Activated gamma-delta T cell (primary cell): ENCODE data around the gene GAPVD1.
"Not testable (repeated sequence)": the region's sequence is repeated elsewhere in the genome, so short reads cannot be mapped to it uniquely, and the experiment has no call there.

Experiments used
- DNase-seq: peaks from one replicate; lab custom pipeline; 2025; lab: John Stamatoyannopoulos, UW
- total RNA-seq, 2 donors: gene quantifications; one replicate each; lab custom pipeline; 2026; lab: John Stamatoyannopoulos, UW

The GAPVD1 gene
- 152 to 163 reads per million in 2 donors for total RNA-seq

GRCh38 chr9:125261501-125262293 is at the start of gene GAPVD1:
GAPVD1 (plus strand) TSS chr9:125261826; CDS start chr9:125298922, 37,096 bp downstream.
- peak; percentile 85 for DNase-seq

DNA sequence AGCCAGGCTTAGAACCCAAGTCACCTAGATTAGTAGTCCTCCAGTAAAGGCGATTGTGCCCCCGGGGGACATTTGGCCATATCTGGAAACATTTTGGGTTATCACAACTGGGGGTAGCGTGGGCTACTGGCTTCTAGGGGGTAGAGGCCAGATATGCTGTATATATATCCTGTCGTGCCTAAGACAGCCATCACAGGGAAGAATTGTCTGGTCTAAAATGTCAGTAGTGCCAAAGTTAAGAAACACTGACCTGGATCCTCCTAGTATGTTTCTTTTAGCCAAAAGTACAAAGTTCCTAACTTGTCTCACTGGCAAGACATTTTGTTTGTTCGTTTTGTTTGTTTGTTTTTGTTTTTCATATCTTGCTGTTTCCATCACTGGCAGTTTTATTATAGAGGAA is 47.4 kb upstream of the GAPVD1 start:
- no peak for DNase-seq

DNA sequence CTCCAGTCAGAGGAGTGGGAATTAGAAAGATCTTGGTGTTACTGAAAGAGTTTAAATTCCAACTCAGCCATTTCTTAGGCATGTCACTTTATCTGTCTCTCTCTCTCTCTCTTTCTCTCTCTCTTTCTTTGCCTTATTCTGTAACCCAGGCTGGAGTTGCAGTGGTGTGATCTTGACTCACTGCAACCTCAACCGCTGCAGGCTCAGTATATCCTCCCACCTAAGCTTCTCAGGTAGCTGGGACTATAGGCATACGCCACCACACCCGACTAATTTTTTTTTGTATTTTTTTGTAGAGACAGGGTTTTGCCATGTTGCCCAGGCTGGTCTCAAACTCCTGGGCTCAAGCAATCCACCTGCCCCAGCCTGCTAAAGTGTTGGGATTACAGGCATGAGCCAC is 43.0 kb upstream of the GAPVD1 start:
- DNase-seq = no peak

- DNase-seq = not testable (repeated sequence)
Observed at GRCh38 chr9:125224858-125225257, 36.8 kb upstream of the GAPVD1 start.

- no peak for DNase-seq
Observed at GRCh38 chr9:125227761-125228160, 33.9 kb upstream of the GAPVD1 start.

- DNase-seq = no peak
Observed at GRCh38 chr9:125233678-125234077, 27.9 kb upstream of the GAPVD1 start.

- DNase-seq = not testable (repeated sequence)
Observed at GRCh38 chr9:125234099-125234498, 27.5 kb upstream of the GAPVD1 start.

- no peak for DNase-seq
Observed at GRCh38 chr9:125235804-125236519, 25.7 kb upstream of the GAPVD1 start.

GRCh38 chr9:125236520-125237159 is 25.0 kb upstream of the GAPVD1 start:
- not testable (repeated sequence) for DNase-seq

- DNase-seq = no peak
Observed at GRCh38 chr9:125238127-125238914, 23.3 kb upstream of the GAPVD1 start.

- DNase-seq = no peak
Observed at GRCh38 chr9:125238915-125239446, 22.6 kb upstream of the GAPVD1 start.

GRCh38 chr9:125239631-125240597 is 21.7 kb upstream of the GAPVD1 start:
- DNase-seq = no peak

DNA sequence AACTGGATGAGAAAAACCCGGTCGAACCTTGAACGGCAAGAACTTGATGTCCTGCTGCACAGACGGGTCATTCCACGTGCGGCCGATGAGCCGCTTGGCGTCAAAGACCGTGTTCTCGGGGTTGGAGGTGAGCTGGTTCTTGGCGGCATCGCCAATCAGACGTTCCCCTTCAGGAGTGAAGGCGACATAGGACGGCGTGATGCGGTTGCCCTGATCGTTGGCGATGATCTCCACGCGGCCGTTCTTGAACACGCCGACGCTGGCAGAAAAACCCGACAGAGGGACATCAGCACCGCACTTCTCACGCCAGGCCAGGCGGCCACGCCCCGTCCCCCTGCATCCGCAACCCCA is 21.0 kb upstream of the GAPVD1 start:
- DNase-seq = no peak

DNA sequence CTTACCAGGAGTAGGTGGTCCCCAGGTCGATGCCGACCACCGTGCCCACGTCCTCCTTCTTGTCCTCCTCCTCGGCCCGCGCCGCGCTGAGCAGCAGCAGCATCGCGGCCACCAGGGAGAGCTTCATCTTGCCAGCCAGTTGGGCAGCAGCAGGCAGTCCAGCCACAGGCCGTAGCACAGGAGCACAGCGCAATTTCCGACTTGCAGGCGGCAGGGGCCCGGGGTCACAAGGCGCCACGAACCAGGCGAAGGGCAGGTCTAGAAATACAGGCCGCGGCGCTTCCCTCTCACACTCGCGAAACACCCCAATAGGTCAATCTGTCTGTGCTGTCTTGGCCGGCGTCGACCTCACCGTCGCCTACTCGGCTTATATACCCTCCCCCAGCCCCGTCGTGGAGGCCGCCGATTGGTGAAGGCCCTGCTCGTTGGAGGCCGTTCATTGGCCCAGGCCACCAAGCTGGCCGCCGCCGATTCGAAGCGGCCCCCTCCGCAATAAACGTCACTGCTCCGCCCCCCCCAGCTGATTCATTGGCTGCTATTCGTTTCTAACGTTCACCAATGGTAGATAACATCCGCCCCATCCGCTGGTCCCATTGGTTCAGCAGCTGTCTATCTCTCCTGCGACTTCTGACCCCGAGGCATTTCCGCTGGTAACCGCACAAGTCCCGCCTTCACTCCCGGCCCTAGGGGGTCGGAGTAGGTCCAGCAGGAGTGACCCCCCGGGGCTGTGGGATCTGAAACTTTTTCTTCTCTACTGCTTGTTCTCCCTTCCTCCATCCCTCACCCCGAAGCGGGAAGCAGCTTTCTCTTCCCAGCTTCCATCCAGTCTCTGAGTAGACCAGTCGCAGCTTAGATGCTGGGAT is 20.4 kb upstream of the GAPVD1 start, which contains the start of gene HSPA5:
HSPA5 (minus strand) TSS at position 344 of the 863 bp plus-strand sequence; CDS start at position 127, 217 bp downstream.
- peak; percentile 96 for DNase-seq

GRCh38 chr9:125241863-125242739 is 19.5 kb upstream of the GAPVD1 start:
- no peak for DNase-seq

GRCh38 chr9:125243792-125244260 is 17.8 kb upstream of the GAPVD1 start:
- no peak for DNase-seq

DNA sequence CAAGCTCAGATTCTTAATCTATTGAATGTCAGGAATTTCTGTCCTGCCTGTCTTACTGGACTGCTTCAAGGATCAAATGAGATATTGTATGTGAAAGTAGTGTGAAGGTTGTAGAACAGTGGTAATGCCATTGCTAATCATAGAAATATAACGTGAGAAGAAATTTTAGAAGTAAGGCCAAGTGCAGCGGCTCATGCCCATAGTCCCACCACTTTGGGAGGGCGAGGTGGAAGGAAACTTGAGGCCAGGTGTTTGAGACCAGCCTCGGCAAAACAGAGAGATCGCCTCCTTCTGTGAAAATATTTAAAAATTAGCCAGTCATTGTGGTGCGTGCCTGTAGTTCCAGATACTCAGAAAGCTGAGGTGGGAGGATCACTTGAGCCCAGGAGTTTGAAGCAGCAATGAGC is 15.4 kb upstream of the GAPVD1 start:
- DNase-seq = no peak

- no peak for DNase-seq
Observed at GRCh38 chr9:125254231-125254630, 7.4 kb upstream of the GAPVD1 start.
